ENCODE data around the gene ADGRV1.

- TF ChIP-seq CTCF (IDR thresholded peaks at IDR 0.05; ENCODE audit: low read depth, low read length, poor library complexity, severe bottlenecking), result no peak
- no peak for TF ChIP-seq EZH2phosphoT487 (IDR thresholded peaks at IDR 0.05; ENCODE audit: borderline replicate concordance, low read length)
Measured at GRCh38 chr5:91048073-91048472, 489.5 kb downstream of the ADGRV1 start.

Data from DOHH2 (cell line).